ENCODE results near the gene CUL4B.

The CUL4B gene

DNA sequence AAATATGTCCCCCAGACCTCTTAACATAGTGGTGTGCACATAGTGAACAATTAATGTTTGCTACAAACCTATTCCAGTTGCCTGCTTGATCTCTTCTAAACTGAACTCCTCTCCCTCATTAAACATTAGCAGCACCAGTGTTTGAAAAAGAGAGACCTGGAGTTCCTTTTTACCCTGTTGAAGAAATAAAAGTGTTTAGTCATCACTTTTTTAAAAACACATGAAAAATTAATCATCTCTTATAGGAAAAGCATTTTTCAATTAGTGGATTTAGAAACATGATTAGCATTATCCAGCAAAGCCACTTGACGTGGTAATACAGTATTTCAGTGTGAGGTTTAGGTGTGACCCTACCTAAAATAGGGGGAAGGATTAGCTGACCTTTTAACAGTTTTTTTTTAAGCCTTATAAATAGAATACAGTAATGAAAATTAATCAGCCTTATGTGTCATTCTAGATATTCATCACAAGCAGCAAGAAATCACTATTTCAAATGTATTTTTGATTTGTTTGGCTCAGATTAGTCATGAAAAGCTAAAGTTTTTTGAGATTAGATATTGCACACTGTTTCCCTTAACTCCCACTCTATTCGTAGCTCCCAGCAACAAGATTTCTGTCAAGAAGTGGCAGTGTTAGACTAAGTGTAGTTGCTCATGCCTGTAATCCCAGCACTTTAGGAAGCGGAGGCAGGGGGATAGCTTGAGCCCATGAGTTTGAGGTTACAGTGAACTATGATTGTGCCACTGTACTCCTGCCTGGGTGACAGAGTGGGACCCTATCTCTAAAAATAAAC lies 26.2 kb downstream of the CUL4B start:
- TF ChIP-seq, protein P1, sequence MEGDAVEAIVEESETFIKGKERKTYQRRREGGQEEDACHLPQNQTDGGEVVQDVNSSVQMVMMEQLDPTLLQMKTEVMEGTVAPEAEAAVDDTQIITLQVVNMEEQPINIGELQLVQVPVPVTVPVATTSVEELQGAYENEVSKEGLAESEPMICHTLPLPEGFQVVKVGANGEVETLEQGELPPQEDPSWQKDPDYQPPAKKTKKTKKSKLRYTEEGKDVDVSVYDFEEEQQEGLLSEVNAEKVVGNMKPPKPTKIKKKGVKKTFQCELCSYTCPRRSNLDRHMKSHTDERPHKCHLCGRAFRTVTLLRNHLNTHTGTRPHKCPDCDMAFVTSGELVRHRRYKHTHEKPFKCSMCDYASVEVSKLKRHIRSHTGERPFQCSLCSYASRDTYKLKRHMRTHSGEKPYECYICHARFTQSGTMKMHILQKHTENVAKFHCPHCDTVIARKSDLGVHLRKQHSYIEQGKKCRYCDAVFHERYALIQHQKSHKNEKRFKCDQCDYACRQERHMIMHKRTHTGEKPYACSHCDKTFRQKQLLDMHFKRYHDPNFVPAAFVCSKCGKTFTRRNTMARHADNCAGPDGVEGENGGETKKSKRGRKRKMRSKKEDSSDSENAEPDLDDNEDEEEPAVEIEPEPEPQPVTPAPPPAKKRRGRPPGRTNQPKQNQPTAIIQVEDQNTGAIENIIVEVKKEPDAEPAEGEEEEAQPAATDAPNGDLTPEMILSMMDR (IDR thresholded peaks at IDR 0.05; ENCODE audit: insufficient read depth, low read depth, low read length, missing control alignments): no peak
- no peak for DNase-seq (ENCODE audit: low read depth)
- H3K4me3 ChIP-seq (ENCODE audit: low read depth, low read length): no peak overlapping the region

DNA sequence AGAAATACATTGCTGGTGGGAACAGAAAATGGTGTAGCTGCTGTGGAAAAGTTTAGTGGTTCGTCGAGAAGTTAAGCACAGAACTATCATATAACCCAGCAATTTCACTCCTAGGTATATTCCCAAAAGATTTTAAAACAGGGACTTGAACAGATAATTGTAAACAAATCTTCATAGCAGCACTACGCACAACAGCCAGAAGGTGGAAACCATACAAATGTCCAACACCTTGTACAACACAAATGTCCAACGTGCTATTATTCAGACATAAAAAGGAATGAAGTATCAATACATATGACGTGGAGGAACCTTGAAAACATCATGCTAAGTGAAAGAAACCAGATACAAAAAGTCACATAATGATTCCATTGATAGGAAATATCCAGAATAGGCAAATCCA lies 37.9 kb downstream of the CUL4B start:
- DNase-seq (ENCODE audit: low read depth): no peak
- H3K4me3 ChIP-seq (ENCODE audit: low read depth, low read length): no peak overlapping the region
- TF ChIP-seq, protein P1 (IDR thresholded peaks at IDR 0.05; ENCODE audit: insufficient read depth, low read depth, low read length, missing control alignments): no peak

DNA sequence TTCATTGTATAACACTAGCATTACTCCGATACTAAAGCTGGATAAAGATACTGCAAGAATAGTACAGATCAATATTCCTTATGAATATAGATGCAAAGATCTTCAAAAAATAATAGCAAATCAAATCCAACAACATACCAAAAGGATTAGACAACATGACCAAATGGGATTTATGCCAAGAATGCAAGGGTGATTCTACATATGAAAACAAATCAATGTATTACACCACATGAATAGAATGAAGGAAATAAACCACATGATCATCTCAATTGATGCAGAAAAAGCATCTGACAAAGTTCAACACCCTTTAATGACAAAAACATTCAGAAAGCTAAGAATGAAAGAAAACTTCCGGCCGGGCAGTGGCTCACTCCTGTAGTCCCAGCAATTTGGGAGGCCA lies 42.8 kb downstream of the CUL4B start:
- H3K4me3 ChIP-seq (ENCODE audit: low read depth, low read length): no peak overlapping the region
- TF ChIP-seq, protein P1 (IDR thresholded peaks at IDR 0.05; ENCODE audit: insufficient read depth, low read depth, low read length, missing control alignments): no peak
- no peak for DNase-seq (ENCODE audit: low read depth)

DNA sequence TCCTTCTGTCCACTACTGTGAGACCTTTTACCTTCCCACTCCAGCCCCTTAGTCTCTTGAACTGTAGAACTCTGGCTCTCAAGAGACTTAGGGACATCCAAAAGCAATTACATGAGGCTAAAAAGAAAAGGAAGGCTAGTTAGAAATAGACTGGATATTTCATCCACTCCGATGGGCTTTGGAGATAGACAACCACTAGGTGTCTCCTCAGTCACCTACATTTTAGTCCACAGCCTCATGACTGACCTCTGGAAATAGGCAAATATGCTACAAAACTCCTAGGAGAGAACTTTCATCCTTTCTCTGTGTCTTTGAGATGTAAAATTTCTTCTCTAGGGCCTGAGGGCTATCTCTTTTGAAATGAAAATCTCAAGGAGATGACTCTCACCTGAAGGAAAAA lies 46.5 kb downstream of the CUL4B start:
- H3K4me3 ChIP-seq (ENCODE audit: low read depth, low read length): no peak overlapping the region
- DNase-seq (ENCODE audit: low read depth): peak; percentile 15
- TF ChIP-seq, protein P1 (IDR thresholded peaks at IDR 0.05; ENCODE audit: insufficient read depth, low read depth, low read length, missing control alignments): peak; percentile 22

DNA sequence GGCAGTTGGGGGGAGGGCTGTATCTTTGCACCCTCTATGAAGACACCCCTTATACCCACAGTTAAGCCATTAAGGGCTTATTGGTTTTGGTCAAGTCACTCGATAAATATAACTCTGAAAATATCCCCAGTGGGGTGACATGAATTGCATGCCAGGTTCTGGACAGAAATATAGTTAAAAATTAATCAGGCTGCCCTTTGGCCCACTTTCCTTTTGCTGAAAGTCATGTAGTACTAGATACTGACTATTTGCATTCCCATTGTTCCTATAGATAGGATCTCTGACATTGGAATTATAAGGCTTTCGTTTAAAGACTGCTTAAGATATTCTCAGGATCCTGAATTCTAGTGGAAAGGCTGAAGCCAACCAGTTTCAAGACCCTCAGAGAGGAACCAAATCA lies 48.1 kb downstream of the CUL4B start:
- H3K4me3 ChIP-seq (ENCODE audit: low read depth, low read length): no peak overlapping the region
- DNase-seq (ENCODE audit: low read depth): no peak
- TF ChIP-seq, protein P1 (IDR thresholded peaks at IDR 0.05; ENCODE audit: insufficient read depth, low read depth, low read length, missing control alignments): no peak

DNA sequence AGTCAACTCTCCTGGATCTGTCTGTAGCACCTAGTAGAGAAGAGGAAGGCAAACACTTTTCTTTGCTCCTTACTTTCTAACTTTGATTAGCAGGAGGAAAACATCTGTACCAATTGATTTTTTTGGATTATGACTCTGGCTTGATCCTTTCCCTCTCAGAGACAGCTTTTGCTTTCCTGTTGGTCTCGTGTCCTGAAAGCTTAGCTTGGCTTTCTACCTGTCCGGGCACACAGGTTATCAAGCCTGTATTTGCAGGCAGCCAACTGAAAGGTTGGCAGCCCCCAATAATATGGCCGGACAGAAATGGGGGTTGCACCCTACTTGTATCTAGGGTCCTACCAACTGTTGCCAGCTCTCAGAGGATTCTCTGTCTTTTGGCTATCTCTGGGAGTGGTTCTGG lies 48.5 kb downstream of the CUL4B start:
- no peak overlapping the region for H3K4me3 ChIP-seq (ENCODE audit: low read depth, low read length)
- TF ChIP-seq, protein P1 (IDR thresholded peaks at IDR 0.05; ENCODE audit: insufficient read depth, low read depth, low read length, missing control alignments): no peak
- no peak for DNase-seq (ENCODE audit: low read depth)

DNA sequence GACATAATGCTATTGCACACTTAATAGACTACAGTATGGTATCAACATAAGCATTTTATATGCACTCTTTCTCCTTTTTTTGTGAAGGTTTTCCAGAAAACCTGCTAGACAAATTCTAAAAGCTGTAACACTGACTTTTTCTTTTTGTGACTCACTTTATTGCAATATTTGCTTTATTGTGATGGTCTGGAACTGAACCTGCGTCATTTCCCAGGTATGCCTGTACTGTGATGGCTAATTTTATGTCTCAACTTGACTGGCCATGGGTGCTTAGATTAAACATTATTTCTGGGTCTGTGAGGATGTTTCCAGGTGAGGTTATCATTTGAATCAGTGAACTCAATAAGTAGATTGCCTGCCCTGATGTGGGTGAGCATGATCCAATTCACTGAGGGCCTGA lies 56.2 kb downstream of the CUL4B start:
- H3K4me3 ChIP-seq (ENCODE audit: low read depth, low read length): no peak overlapping the region
- TF ChIP-seq, protein P1 (IDR thresholded peaks at IDR 0.05; ENCODE audit: insufficient read depth, low read depth, low read length, missing control alignments): no peak
- DNase-seq (ENCODE audit: low read depth): no peak
